OCI-LY1 (cell line): ENCODE data around the gene SATB1.

Source experiments
- CTCF ChIP-seq: fragments of 200-600 bp; sonication (generic), shearing (Covaris generic); IDR thresholded peaks from 2 replicates; pipeline ENCODE4 v1.5.1; 2017; ENCODE audit warnings: mild to moderate bottlenecking, antibody characterized with exemption, low read length, moderate library complexity, mixed read lengths
- EZH2 ChIP-seq: fragments of 200-600 bp; sonication (generic), shearing (Covaris generic); IDR thresholded peaks from 2 replicates; pipeline ENCODE4 v1.8.0; 2017; ENCODE audit warnings: borderline replicate concordance, mixed run types, mild to moderate bottlenecking, antibody characterized with exemption, low read length, moderate library complexity, mixed read lengths

- TF ChIP-seq CTCF (no peak), EZH2 (no peak)
These were observed 21.1 kb upstream of the SATB1 start for GRCh38 chr3:18446149-18446825.
